ENCODE results near the gene PPARD. TPM values are rescaled to one million over a fixed set of nuclear protein-coding genes. Genes with fewer than 3 reads are reported as not detected.
"Not testable (repeated sequence)": the region's sequence is repeated elsewhere in the genome, so short reads cannot be mapped to it uniquely, and the experiment has no call there.

Gene PPARD
- total RNA-seq, 1 donor from 2014 or later, result 26.3 TPM

GRCh38 chr6:35328108-35328723 is 14.1 kb upstream of the PPARD start:
- H3K4me3 Mint-ChIP-seq, result no peak overlapping the region
- TF ChIP-seq, protein P1, sequence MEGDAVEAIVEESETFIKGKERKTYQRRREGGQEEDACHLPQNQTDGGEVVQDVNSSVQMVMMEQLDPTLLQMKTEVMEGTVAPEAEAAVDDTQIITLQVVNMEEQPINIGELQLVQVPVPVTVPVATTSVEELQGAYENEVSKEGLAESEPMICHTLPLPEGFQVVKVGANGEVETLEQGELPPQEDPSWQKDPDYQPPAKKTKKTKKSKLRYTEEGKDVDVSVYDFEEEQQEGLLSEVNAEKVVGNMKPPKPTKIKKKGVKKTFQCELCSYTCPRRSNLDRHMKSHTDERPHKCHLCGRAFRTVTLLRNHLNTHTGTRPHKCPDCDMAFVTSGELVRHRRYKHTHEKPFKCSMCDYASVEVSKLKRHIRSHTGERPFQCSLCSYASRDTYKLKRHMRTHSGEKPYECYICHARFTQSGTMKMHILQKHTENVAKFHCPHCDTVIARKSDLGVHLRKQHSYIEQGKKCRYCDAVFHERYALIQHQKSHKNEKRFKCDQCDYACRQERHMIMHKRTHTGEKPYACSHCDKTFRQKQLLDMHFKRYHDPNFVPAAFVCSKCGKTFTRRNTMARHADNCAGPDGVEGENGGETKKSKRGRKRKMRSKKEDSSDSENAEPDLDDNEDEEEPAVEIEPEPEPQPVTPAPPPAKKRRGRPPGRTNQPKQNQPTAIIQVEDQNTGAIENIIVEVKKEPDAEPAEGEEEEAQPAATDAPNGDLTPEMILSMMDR (conservative IDR thresholded peaks at IDR 0.05), result no peak
- H3K9me3 Mint-ChIP-seq, result no peaks in the 10 kb centered on the region
- H3K27ac Mint-ChIP-seq (ENCODE audit: unreplicated experiment), result no peak overlapping the region
- DNase-seq (ENCODE audit: low read depth, low spot score), result no peak
- H3K36me3 Mint-ChIP-seq (ENCODE audit: low read depth), result peaks cover 2% of the 10 kb centered on the region
- H3K27me3 Mint-ChIP-seq (ENCODE audit: low read depth), result peaks cover 5% of the 10 kb centered on the region
- H3K4me1 Mint-ChIP-seq, result peaks cover 5% of the 10 kb centered on the region

- not testable (repeated sequence) for H3K27ac Mint-ChIP-seq (ENCODE audit: unreplicated experiment); H3K4me1 Mint-ChIP-seq; DNase-seq (ENCODE audit: low read depth, low spot score); H3K36me3 Mint-ChIP-seq (ENCODE audit: low read depth); H3K4me3 Mint-ChIP-seq; H3K9me3 Mint-ChIP-seq
- H3K27me3 Mint-ChIP-seq (ENCODE audit: low read depth), result peaks cover 12% of the 10 kb centered on the region
These were observed 13.4 kb upstream of the PPARD start for GRCh38 chr6:35328965-35329364.

DNA sequence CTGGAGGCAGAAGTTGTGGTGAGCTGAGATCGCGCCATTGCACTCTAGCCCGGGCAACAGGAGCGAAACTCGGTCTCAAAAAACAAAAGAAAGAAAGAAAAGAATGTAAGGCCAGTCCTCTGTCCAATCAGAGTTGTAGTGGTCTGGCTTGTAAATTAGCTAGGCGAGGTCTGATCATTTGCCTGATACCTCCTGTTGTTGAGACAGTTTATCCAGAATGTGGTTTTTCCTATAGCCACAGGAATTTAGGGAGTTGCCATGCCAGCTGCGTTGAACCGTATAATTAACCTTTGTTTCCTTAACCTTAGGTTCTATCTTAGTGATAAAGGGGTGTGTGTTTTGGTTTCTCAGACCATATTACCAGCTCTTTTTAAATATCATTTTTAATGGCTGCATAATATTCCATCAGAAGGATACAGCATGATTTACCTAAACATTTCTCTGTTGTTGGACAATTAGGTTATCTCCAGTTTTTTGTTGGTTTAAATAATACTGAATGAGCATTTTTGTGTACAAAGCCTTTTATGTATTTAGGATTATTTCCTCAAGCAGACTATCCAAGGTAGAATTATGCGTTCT is 11.7 kb upstream of the PPARD start:
- H3K9me3 Mint-ChIP-seq, result no peaks in the 10 kb centered on the region
- peaks cover 2% of the 10 kb centered on the region for H3K36me3 Mint-ChIP-seq (ENCODE audit: low read depth)
- DNase-seq (ENCODE audit: low read depth, low spot score), result no peak
- peaks cover 29% of the 10 kb centered on the region for H3K27me3 Mint-ChIP-seq (ENCODE audit: low read depth)
- TF ChIP-seq, protein P1 (conservative IDR thresholded peaks at IDR 0.05), result no peak
- H3K4me1 Mint-ChIP-seq, result peaks cover 5% of the 10 kb centered on the region
- H3K27ac Mint-ChIP-seq (ENCODE audit: unreplicated experiment), result no peak overlapping the region
- no peak overlapping the region for H3K4me3 Mint-ChIP-seq

DNA sequence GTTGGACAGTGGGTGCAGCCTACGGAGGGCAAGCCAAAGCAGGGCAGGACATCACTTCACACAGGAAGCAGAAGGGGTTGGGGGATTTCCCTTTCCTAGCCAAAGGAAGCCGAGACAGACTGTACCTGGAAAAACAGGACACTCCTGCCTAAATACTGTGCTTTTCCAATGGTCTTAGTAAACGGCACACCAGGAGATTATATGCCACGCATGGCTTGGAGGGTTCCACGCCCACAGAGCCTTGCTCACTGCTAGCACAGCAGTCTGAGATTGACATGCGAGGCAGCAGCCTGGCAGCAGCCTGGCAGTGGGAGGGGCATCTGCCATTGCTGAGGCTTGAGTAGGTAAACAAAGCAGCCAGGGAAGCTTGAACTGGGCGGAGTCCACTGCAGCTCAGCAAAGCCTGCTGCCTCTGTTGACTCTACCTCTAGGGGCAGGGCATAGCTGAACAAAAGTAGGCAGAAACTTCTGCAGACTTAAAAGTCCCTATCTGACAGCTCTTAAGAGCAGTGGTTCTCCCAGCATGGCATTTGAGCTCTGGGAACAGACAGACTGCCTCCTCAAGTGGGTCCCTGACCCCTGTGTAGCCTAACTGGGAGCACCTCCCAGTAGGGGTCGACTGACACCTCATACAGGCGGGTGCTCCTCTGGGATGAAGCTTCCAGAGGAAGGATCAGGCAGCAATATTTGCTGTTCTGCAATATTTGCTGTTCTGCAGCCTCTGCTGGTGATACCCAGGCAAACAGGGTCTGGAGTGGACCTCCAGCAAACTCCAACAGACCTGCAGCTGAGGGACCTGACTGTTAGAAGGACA is 10.1 kb upstream of the PPARD start:
- H3K4me1 Mint-ChIP-seq; H3K9me3 Mint-ChIP-seq; H3K27ac Mint-ChIP-seq (ENCODE audit: unreplicated experiment); H3K36me3 Mint-ChIP-seq (ENCODE audit: low read depth); H3K4me3 Mint-ChIP-seq; DNase-seq (ENCODE audit: low read depth, low spot score): not testable (repeated sequence)
- TF ChIP-seq, protein P1 (conservative IDR thresholded peaks at IDR 0.05), result peak; percentile 16
- peaks cover 40% of the 10 kb centered on the region for H3K27me3 Mint-ChIP-seq (ENCODE audit: low read depth)

- no peak for DNase-seq (ENCODE audit: low read depth, low spot score)
- peaks cover 6% of the 10 kb centered on the region for H3K9me3 Mint-ChIP-seq
- TF ChIP-seq, protein P1 (conservative IDR thresholded peaks at IDR 0.05), result no peak
- peaks cover 14% of the 10 kb centered on the region for H3K27me3 Mint-ChIP-seq (ENCODE audit: low read depth)
- peak overlapping the region; percentile 97 for H3K4me3 Mint-ChIP-seq
- H3K27ac Mint-ChIP-seq (ENCODE audit: unreplicated experiment), result no peak overlapping the region
- peaks cover 29% of the 10 kb centered on the region for H3K4me1 Mint-ChIP-seq
- H3K36me3 Mint-ChIP-seq (ENCODE audit: low read depth), result peaks cover 5% of the 10 kb centered on the region
These were observed 801 bp upstream of the PPARD start for GRCh38 chr6:35341557-35341956.
